IMR-90 (cell line): ENCODE results near the gene PRCP. TPM values are rescaled to one million over a fixed set of nuclear protein-coding genes. Genes with fewer than 3 reads are reported as not detected.

Source experiments
- ATAC-seq: fragments of 200-7000 bp; cut with Tn5 transposase; 2 replicates; pipeline ENCODE4 v1.9.1; 2020; ENCODE audit warnings: low read depth, mild to moderate bottlenecking, moderate library complexity
- BruUV-seq: library from RNA; stranded (reverse); fragments of 400-500 nt; replicated peaks from 2 replicates; lab custom pipeline; 2021; lab: Mats Ljungman, UMichigan
- CTCF ChIA-PET: fragments of 300-600 bp; formaldehyde crosslinking; extraction: SDS; loops from one replicate; lab custom pipeline; 2021; ENCODE audit warnings: antibody characterized with exemption; lab: Yijun Ruan, JAX
- POLR2A ChIA-PET: fragments of 300-600 bp; sonication (Branson Sonifier 250); formaldehyde crosslinking; loops from one replicate; lab custom pipeline; 2022; ENCODE audit warnings: antibody characterized with exemption; ENCODE audit not compliant: unreplicated experiment; lab: Charles Lee
- DNase-seq: peaks from one replicate; pipeline ENCODE4 v3.0.0; 2013
- H2AFZ ChIP-seq: replicated peaks from 2 replicates; pipeline ENCODE3; 2013; ENCODE audit warnings: low read length, mild to moderate bottlenecking; ENCODE audit not compliant: poor library complexity
- H2AK5ac ChIP-seq: 2 replicates; pipeline ENCODE4 v1.6.1; 2013; ENCODE audit warnings: low read depth, low read length, inconsistent platforms
- H2AK9ac ChIP-seq: replicated peaks from 2 replicates; pipeline ENCODE3; 2013; ENCODE audit warnings: mild to moderate bottlenecking, low read depth, low read length, moderate library complexity; ENCODE audit not compliant: poor library complexity
- H2BK120ac ChIP-seq: 2 replicates; pipeline ENCODE4 v1.6.1; 2013; ENCODE audit warnings: low read depth, low read length, inconsistent platforms
- H2BK15ac ChIP-seq: 3 replicates; pipeline ENCODE4 v1.6.1; 2013; ENCODE audit warnings: low read depth, low read length, inconsistent platforms
- H2BK20ac ChIP-seq: 2 replicates; pipeline ENCODE4 v1.6.1; 2013; ENCODE audit warnings: low read depth, mild to moderate bottlenecking, inconsistent platforms, low read length, moderate library complexity
- H2BK5ac ChIP-seq: 2 replicates; pipeline ENCODE4 v1.6.1; 2013; ENCODE audit warnings: mild to moderate bottlenecking, low read depth, low read length, inconsistent platforms; ENCODE audit not compliant: poor library complexity, severe bottlenecking
- H3K14ac ChIP-seq: replicated peaks from 2 replicates; pipeline ENCODE4 v1.6.1; 2013; ENCODE audit warnings: low read depth, low read length, inconsistent platforms
- H3K18ac ChIP-seq: 2 replicates; pipeline ENCODE4 v1.6.1; 2013; ENCODE audit warnings: low read depth, low read length, control low read depth
- H3K23ac ChIP-seq: 2 replicates; pipeline ENCODE4 v1.6.1; 2013; ENCODE audit warnings: low read depth, low read length, inconsistent platforms
- H3K27ac ChIP-seq: 2 replicates; pipeline ENCODE4 v1.5.1; 2013; ENCODE audit warnings: mild to moderate bottlenecking, control low read depth, low read length; ENCODE audit not compliant: insufficient read depth
- H3K27me3 ChIP-seq: 2 replicates; pipeline ENCODE4 v1.6.1; 2013; ENCODE audit warnings: low read length; ENCODE audit not compliant: control insufficient read depth, insufficient read depth
- H3K36me3 ChIP-seq: 2 replicates; pipeline ENCODE4 v1.6.1; 2013; ENCODE audit warnings: low read length, mixed read lengths; ENCODE audit not compliant: control insufficient read depth, insufficient read depth
- H3K4ac ChIP-seq: 2 replicates; pipeline ENCODE4 v1.6.1; 2013; ENCODE audit warnings: low read depth, low read length, inconsistent platforms
- H3K4me1 ChIP-seq: 2 replicates; pipeline ENCODE4 v1.6.1; 2013; ENCODE audit warnings: low read length, mixed read lengths; ENCODE audit not compliant: control insufficient read depth, insufficient read depth
- H3K4me2 ChIP-seq: 2 replicates; pipeline ENCODE4 v1.6.1; 2013; ENCODE audit warnings: low read depth, mild to moderate bottlenecking, control low read depth, low read length, moderate library complexity
- H3K4me3 ChIP-seq: 2 replicates; pipeline ENCODE4 v1.5.1; 2013; ENCODE audit warnings: low read depth, mild to moderate bottlenecking, control low read depth, low read length, moderate library complexity; ENCODE audit not compliant: insufficient read depth
- H3K56ac ChIP-seq: 2 replicates; pipeline ENCODE4 v1.6.1; 2013; ENCODE audit warnings: low read length, inconsistent platforms; ENCODE audit not compliant: insufficient read depth; ENCODE audit errors: extremely low read depth
- H3K79me1 ChIP-seq, 2 experiments: 2 replicates each; pipeline ENCODE4 v1.6.1; 2013; ENCODE audit warnings: low read length in 2 of 2, inconsistent platforms in 1 of 2, low read depth in 1 of 2
- H3K9ac ChIP-seq: 2 replicates; pipeline ENCODE4 v1.6.1; 2013; ENCODE audit warnings: low read depth, low read length, control low read depth
- H3K9me1 ChIP-seq: 2 replicates; pipeline ENCODE4 v1.6.1; 2013; ENCODE audit warnings: low read length, inconsistent platforms; ENCODE audit not compliant: insufficient read depth
- H3K9me3 ChIP-seq: 2 replicates; pipeline ENCODE4 v1.6.1; 2013; ENCODE audit warnings: low read length; ENCODE audit not compliant: control insufficient read depth, insufficient read depth
- H4K20me1 ChIP-seq: 2 replicates; pipeline ENCODE4 v1.6.1; 2013; ENCODE audit warnings: low read length, inconsistent platforms; ENCODE audit not compliant: insufficient read depth
- H4K5ac ChIP-seq: 2 replicates; pipeline ENCODE4 v1.6.1; 2013; ENCODE audit warnings: mild to moderate bottlenecking, low read depth, low read length, control low read depth
- H4K8ac ChIP-seq, 2 experiments: 2 replicates each; pipeline ENCODE4 v1.6.1; 2013; ENCODE audit warnings: low read depth in 2 of 2, low read length in 2 of 2, control low read depth in 1 of 2, inconsistent platforms in 1 of 2
- H4K91ac ChIP-seq: 2 replicates; pipeline ENCODE4 v1.6.1; 2013; ENCODE audit warnings: low read depth, low read length, inconsistent platforms; ENCODE audit not compliant: insufficient read depth
- ELK1 ChIP-seq: fragments of 150-350 bp; IDR thresholded peaks from 2 replicates; pipeline ENCODE4 v1.6.1; 2016; ENCODE audit warnings: low read depth, mild to moderate bottlenecking, low read length, moderate library complexity, borderline replicate concordance
- POLR2A ChIP-seq: IDR thresholded peaks from 2 replicates; pipeline ENCODE4 v1.6.1; 2012; ENCODE audit warnings: mild to moderate bottlenecking, low read depth, low read length
- WGBS, 2 experiments: methylation state at CpG; one replicate each; pipeline versions ENCODE4 v1.1.5 to v1.1.7; 2013; ENCODE audit warnings: missing lambda C conversion rate in 2 of 2; ENCODE audit not compliant: insufficient read length in 1 of 2; ENCODE audit errors: extremely low coverage in 2 of 2; 5-methylcytosine and 5-hydroxymethylcytosine counted together
- dilution Hi-C: fragments of 300-500 bp; cut with HindIII; formaldehyde crosslinking; loops from one replicate; pipeline ENCODE4 v1.14.3; 2018; ENCODE audit warnings: low sequenced_read_pairs; ENCODE audit not compliant: unreplicated experiment
- in situ Hi-C: fragments of 300-500 bp; cut with MboI; formaldehyde crosslinking; loops from 3 replicates; pipeline ENCODE4 v1.14.3; 2019; ENCODE audit warnings: low sequenced_read_pairs, inconsistent platforms, mixed read lengths
- intact Hi-C: fragments of 100-400 bp; cut with micrococcal nuclease; formaldehyde crosslinking; loops from 2 replicates; pipeline ENCODE4 v1.10.0; 2022
- polyA plus RNA-seq, 3 experiments: library from polyadenylated mRNA; depleted of rRNA; stranded (reverse); fragments of >200 nt; gene quantifications; 2 replicates each; pipeline ENCODE4 v1.2.3, GENCODE V29; 2012; ENCODE audit warnings: low replicate concordance in 1 of 3
- total RNA-seq: library from RNA; depleted of rRNA; stranded (reverse); fragments of >200 nt; gene quantifications from 2 replicates; pipeline ENCODE4 v1.2.3, GENCODE V29; 2012

PRCP gene
- total and polyA plus RNA-seq, 2 of the 4 experiments (the other 2 are of a cell fraction): 31.7 to 64.9 TPM

GRCh38 chr11:82829101-82829500, 71.1 kb downstream of the PRCP start:
- Histone ChIP-seq H3K4me2 (no peak overlapping the region), H3K4me1 (no peaks in the 10 kb centered on the region), H4K91ac (no peak overlapping the region), H3K23ac (no peak overlapping the region), H3K27me3 (no peaks in the 10 kb centered on the region), H2BK15ac (no peak overlapping the region), H3K27ac (no peak overlapping the region), H4K5ac (no peak overlapping the region), H2BK5ac (no peak overlapping the region), H3K9me3 (no peaks in the 10 kb centered on the region), H2BK20ac (no peak overlapping the region), H2AK5ac (no peak overlapping the region), H2AK9ac (no peak overlapping the region), H3K9me1 (no peaks in the 10 kb centered on the region), H3K36me3 (peaks cover 2% of the 10 kb centered on the region; the same call in 1 of the 2 replicates), H3K4me3 (no peak overlapping the region), H3K4ac (no peak overlapping the region), H3K18ac (no peak overlapping the region), H2BK120ac (no peak overlapping the region), H4K20me1 (no peaks in the 10 kb centered on the region), H3K79me1 (no peaks in the 10 kb centered on the region), H3K14ac (no peak overlapping the region), H3K56ac (no peak overlapping the region), H4K8ac (no peak overlapping the region), H3K9ac (no peak overlapping the region), H2AFZ (no peak overlapping the region)
- DNase-seq (no peak), ATAC-seq (no peak)
- POLR2A ChIA-PET: no interaction called here
- in situ Hi-C loops (no loop called here), intact Hi-C loops (no loop called here), dilution Hi-C loops (no loop called here)
- 71% methylated on average over 1 of the region's 1 CpG; no CpG with 5 or more reads in 1 of the 2 experiments for WGBS, 2 experiments
- no TSS peak for BruUV-seq
- TF ChIP-seq ELK1 (no peak), POLR2A (no peak)
- CTCF ChIA-PET: interaction anchor here (0.8 kb wide), 1 partner anchor 31 kb away, joined by 3 read pairs; no protein-coding TSS in a partner anchor
